Stimulated activated CD4-positive, alpha-beta T cell treated with anti-CD3 and anti-CD28 coated beads, Interleukin-4, amount 100 ng/mL, for 24 hours (primary cell): ENCODE results near the gene EMX1.

Experiments
- DNase-seq: peaks from one replicate; pipeline ENCODE4 v3.0.0-alpha.2; 2020

Gene EMX1

DNA sequence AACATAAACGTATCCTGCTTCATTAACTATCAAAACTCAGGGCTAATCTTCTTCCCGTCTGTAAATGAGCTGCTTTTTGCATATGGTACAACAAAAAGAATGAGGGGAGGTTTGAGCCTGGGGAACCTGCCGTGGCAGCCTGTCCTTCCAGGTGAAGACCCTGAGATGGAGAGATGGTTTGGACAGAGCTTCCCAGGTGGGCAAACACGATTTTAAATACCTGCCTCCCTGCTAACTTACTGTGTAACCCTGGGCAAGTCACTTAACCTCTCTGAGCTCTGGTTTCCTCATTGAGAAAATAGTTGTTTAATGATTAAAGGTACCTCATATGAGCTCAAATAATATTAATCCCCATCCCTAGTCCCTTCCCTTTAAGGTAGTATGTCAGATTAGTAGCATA is 9.0 kb downstream of the EMX1 start:
- no peak for DNase-seq

- no peak for DNase-seq
Measured at GRCh38 chr2:72926811-72927465, 9.6 kb downstream of the EMX1 start.

- DNase-seq: no peak
Measured at GRCh38 chr2:72927619-72928550, 10.6 kb downstream of the EMX1 start.

DNA sequence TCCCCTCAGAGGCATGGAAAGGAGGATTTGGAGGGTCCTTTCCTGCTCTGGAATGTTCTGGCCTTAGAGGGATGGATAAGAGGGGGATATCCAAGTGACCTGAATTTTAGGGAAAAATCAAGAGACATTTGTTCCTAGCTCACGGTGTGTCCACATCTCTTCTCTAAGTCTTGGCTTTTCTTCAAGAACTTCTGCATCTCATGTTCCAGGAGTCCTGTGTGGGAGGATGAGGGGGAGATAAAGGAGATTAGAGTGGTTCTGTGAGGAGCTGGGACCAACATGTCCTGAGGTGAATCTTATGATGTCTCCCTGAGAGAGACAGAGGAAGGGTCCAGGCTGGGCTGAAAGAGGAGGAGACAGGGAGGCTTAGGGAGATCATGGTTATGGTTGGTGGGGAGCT is 11.7 kb downstream of the EMX1 start:
- no peak for DNase-seq

DNA sequence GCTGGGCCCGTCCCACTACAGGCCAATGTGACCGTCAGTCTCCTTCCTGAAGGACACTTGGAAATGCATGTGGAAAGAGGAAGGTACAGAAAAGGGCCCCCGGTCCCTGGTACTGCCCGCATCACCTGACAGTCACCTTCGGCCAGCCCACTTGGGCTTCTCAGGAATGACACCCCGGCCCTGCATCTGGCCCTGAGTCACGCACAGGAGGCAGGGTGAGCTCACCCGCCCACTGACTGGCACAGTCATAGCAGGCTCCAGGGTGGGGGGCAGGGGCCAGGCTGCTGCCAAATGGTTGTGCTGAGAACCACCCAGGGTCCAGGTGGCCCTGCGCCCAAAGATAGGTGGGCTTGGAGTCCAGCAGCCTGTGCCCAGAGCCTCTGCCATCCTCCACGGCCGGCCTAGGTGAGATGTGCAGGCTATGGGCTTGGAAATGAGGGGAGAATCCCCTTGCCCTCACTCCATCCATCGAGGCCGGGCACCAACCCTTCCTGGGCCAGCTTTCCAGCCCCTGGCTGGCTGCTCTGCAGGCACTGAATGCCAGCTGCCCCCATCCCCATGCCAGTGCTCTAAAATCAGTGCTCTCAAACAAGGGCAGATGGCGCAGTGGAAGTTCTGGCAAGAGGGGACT is 14.1 kb downstream of the EMX1 start:
- no peak for DNase-seq

DNA sequence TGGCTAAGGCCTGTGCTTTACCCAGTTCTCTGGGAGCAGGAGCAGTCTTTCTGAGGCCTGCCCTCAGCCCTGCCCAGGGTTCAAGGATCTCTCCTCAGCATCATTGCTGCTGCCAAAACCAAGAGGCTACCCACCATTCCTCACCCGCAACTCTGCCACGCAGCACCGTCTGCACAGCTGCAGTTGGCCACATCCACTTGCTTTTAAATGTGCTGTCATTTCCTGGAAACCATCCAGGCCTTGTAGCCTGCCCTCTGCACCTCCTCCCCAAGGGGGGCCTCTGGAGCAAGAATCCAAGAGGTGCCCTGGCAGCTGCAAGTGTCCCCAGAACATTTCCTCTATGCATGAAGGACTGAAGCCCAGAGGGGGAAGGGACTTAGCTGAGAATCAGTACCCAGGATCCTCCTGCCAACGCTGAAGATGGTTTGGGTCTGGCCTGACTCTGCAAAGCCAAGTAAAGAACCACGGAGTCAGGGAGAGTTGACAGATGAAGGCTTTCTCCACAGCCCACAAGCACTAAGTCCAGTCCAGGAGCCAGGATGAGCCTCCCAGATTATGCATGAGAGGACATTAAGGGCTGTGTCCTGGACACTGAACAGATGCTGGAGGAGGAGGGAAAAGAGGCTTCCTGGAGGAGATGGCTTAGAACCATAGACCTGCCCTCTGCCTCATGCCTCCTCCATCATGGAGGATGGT is 14.9 kb downstream of the EMX1 start:
- DNase-seq: no peak

DNA sequence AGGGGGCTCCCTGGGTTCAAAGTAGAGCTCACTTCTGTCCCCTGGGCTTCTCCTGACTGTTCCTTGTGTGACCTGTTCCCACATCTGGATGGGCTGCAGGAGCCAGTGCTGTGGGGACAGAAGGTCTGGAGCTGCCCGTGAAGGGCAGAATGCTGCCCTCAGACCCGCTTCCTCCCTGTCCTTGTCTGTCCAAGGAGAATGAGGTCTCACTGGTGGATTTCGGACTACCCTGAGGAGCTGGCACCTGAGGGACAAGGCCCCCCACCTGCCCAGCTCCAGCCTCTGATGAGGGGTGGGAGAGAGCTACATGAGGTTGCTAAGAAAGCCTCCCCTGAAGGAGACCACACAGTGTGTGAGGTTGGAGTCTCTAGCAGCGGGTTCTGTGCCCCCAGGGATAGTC is 15.5 kb downstream of the EMX1 start:
- no peak for DNase-seq

DNA sequence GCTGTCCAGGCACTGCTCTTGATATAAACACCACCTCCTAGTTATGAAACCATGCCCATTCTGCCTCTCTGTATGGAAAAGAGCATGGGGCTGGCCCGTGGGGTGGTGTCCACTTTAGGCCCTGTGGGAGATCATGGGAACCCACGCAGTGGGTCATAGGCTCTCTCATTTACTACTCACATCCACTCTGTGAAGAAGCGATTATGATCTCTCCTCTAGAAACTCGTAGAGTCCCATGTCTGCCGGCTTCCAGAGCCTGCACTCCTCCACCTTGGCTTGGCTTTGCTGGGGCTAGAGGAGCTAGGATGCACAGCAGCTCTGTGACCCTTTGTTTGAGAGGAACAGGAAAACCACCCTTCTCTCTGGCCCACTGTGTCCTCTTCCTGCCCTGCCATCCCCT is 15.9 kb downstream of the EMX1 start:
- DNase-seq: no peak

- no peak for DNase-seq
Measured at GRCh38 chr2:72933646-72934151, 16.4 kb downstream of the EMX1 start.

GRCh38 chr2:72934683-72935610 is 17.6 kb downstream of the EMX1 start:
- no peak for DNase-seq

DNA sequence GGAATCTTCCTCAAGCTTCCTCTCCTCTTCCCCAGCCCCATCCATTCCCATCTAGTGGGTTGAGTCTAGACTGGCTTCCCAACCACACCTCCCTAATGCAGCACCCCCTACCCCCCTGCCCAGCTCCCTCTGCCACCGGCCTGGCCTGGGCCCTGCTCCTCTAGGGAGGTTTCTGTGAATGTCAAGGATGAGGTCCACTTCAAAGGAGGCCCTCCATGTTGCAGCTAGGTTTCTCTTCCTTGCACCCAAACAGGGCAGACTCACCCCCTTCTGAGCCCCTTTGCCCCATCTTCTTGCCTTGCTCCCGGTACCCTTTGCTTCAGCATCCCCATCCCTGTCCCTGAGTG is 18.3 kb downstream of the EMX1 start:
- DNase-seq: no peak

GRCh38 chr2:72936660-72937355 is 19.5 kb downstream of the EMX1 start:
- DNase-seq: no peak

DNA sequence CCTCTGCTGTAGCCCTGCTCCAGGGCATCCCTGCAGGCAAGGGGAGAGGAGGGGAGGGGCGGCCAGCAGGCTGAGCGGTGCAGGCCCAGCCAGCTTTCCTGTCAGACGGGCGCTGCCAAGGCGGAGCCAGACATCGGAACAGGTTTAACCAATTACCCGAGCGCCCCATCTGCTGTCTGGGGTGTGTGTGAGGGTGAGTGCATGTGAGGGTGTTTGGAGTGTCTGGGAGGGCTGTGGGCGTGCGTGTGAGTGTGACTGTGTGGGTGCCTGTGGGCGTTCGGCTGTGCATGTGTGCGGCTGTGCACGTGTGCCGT is 20.0 kb downstream of the EMX1 start:
- DNase-seq: no peak

- DNase-seq: no peak
Measured at GRCh38 chr2:72938455-72938854, 21.1 kb downstream of the EMX1 start.

DNA sequence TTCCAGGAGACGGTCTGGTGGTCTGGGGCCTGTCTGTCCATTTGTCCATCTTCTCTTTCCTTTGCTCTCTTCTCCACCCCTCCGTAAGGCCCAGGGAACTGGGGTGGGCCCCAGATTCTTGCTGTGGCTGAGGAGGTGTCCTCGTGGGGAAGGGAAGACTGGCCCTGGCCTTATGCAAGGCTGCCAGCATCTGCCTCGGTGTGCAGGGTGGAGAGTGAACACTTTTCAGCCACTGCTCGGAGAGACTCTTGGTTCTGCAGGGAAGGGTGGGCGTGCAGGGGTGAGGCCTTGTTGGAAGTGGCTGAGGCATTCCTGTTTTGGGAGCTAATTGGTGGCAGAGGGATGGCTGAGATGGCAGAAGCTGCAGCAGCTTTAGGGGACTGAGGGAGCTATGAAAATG is 23.0 kb downstream of the EMX1 start:
- no peak for DNase-seq

GRCh38 chr2:72940786-72941185 is 23.5 kb downstream of the EMX1 start:
- DNase-seq: no peak

GRCh38 chr2:72942293-72942692 is 25.0 kb downstream of the EMX1 start:
- DNase-seq: no peak

DNA sequence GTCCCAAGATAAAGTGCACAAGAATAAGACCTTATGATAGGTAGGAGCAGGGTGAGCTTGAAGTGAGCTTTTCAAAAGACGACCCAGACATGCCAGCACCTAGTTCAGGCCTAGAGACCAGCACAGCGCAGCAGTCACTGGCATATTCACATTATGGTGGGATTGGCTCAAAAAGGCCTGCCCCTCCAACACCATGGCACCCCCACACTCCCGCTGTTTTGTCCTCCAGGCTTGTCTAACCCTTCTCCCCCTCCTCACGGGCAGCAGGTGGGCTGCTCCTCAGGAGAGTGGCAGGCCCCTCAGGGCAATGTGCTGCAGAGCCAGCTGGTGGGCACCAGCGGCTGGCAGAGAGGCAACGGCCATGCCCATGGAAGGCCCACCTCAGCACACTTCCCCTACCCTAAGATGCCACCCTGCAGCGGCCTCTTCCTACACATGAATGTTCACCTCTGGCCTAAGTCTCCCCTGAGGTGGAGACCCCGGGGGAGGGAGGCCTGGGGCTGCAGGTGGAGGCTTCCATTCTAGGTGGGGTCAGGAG is 25.6 kb downstream of the EMX1 start:
- no peak for DNase-seq

GRCh38 chr2:72943540-72944395 is 26.4 kb downstream of the EMX1 start:
- no peak for DNase-seq

DNA sequence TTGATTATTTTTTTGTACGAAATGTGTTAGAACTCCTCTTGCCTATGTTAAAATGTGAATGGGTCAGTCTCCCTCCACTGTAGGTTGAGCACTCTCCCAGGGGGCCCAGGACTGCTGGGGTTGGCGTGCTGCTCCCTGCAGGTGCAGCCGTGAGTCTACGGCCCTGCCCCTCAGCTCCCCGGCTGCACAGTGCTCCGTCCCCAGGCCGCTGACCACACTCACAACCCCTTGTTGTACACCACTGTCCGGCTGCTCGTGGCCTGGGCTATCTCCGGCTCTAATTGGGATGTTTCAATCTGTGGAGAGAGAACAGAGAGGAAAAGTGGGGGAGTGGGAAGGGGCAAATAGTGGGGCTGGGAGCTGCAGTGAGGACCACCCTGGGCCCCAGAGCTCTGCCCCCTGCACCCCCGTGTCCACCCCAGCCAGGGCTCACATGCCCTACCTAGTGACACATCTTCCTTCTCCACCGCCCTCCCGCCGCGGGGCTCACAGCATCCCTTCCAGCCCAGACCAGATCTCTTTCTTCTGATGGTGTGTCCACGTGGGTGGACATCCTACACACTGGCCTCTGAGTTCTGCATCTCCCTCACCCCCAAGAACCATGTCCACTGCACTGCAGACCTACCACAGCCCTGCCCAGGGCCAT is 27.6 kb downstream of the EMX1 start:
- no peak for DNase-seq
